Measurements from ENCODE around the gene CHCHD10. TPM values are rescaled to one million over a fixed set of nuclear protein-coding genes. Genes with fewer than 3 reads are reported as not detected.

The CHCHD10 gene
- total RNA-seq, 2 experiments from 2014 or later: 62.4 to 63.2 TPM

GRCh38 chr22:23774114-23774921 is 6.5 kb upstream of the CHCHD10 start:
- H3K36me3 Mint-ChIP-seq (ENCODE audit: low read depth): no peaks in the 10 kb centered on the region
- no peak overlapping the region for H3K4me3 Mint-ChIP-seq
- H3K9me3 Mint-ChIP-seq: no peaks in the 10 kb centered on the region
- DNase-seq: no peak
- no peak overlapping the region for H3K27ac Mint-ChIP-seq
- POLR2A ChIA-PET: interaction anchor here (1.0 to 2.5 kb wide), 4 partner anchors 8 to 83 kb away, joined by 3 to 17 read pairs (median 4); partner anchors contain the start of genes DERL3, SLC2A11 and SMARCB1
- peaks cover 16% of the 10 kb centered on the region for H3K27me3 Mint-ChIP-seq
- CTCF ChIA-PET: no interaction called here
- H3K4me1 Mint-ChIP-seq: peaks cover 20% of the 10 kb centered on the region

GRCh38 chr22:23773483-23774113 is 5.8 kb upstream of the CHCHD10 start:
- no peak for DNase-seq
- peaks cover 20% of the 10 kb centered on the region for H3K4me1 Mint-ChIP-seq
- H3K27ac Mint-ChIP-seq: no peak overlapping the region
- no peak overlapping the region for H3K4me3 Mint-ChIP-seq
- H3K27me3 Mint-ChIP-seq: peaks cover 16% of the 10 kb centered on the region
- H3K36me3 Mint-ChIP-seq (ENCODE audit: low read depth): no peaks in the 10 kb centered on the region
- CTCF ChIA-PET: no interaction called here
- H3K9me3 Mint-ChIP-seq: no peaks in the 10 kb centered on the region
- POLR2A ChIA-PET: no interaction called here

GRCh38 chr22:23772649-23773473 is 5.1 kb upstream of the CHCHD10 start, which contains the start of gene MMP11:
Gene MMP11 (plus strand): TSS chr22:23772849. CDS start chr22:23772871, 22 bp downstream.
- CTCF ChIA-PET: interaction anchor here (3.1 kb wide), 1 partner anchor 78 kb away, joined by 25 read pairs; no protein-coding TSS in a partner anchor
- Mint-ChIP-seq H3K4me3 (peak within 1 kb of the TSS; percentile 44), H3K27ac (no peak within 1 kb of the TSS), H3K27me3 (peaks cover 16% of the 10 kb centered on the region), H3K36me3 (ENCODE audit: low read depth) (no peaks in the 10 kb centered on the region), H3K4me1 (peaks cover 22% of the 10 kb centered on the region), H3K9me3 (no peaks in the 10 kb centered on the region)
- POLR2A ChIA-PET: no interaction called here
- peak; percentile 54 for DNase-seq

DNA sequence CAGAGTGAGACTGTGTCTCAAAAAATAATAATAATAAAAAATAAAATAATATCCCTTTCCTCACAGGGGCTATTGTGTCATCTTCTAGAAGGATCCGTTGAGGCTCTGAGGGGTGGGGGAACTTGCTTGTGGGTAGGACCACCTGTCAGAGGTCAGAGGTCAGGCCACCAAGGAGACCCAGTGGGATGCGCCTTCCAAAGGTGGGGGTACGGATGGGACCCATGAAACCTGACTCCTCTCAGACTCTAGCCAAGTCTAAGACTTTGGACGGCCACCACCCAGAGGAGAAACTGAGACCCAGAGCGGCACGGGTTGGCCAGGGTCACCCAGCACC is 4.5 kb upstream of the CHCHD10 start:
- no peaks in the 10 kb centered on the region for H3K36me3 Mint-ChIP-seq (ENCODE audit: low read depth)
- no peaks in the 10 kb centered on the region for H3K9me3 Mint-ChIP-seq
- H3K4me1 Mint-ChIP-seq: peaks cover 22% of the 10 kb centered on the region
- ChIA-PET POLR2A (no interaction called here), CTCF (interaction anchor here (3.1 kb wide), 1 partner anchor 78 kb away, joined by 25 read pairs; no protein-coding TSS in a partner anchor)
- no peak for DNase-seq
- peak overlapping the region; percentile 44 for H3K4me3 Mint-ChIP-seq
- peaks cover 16% of the 10 kb centered on the region for H3K27me3 Mint-ChIP-seq
- H3K27ac Mint-ChIP-seq: no peak overlapping the region

GRCh38 chr22:23769321-23769965 is 1.7 kb upstream of the CHCHD10 start:
- H3K9me3 Mint-ChIP-seq: no peaks in the 10 kb centered on the region
- peaks cover 43% of the 10 kb centered on the region for H3K4me1 Mint-ChIP-seq
- POLR2A ChIA-PET: interaction anchor here (1.1 to 1.5 kb wide), 2 partner anchors 17 to 88 kb away, joined by 3 to 5 read pairs; partner anchors contain the start of genes SLC2A11 and SMARCB1
- H3K4me3 Mint-ChIP-seq: peak overlapping the region; percentile 24
- H3K36me3 Mint-ChIP-seq (ENCODE audit: low read depth): peaks cover 4% of the 10 kb centered on the region
- CTCF ChIA-PET: interaction anchor here (0.9 to 3.3 kb wide), 3 partner anchors 20 to 80 kb away, joined by 3 to 13 read pairs (median 4); no protein-coding TSS in a partner anchor
- H3K27ac Mint-ChIP-seq: no peak overlapping the region
- H3K27me3 Mint-ChIP-seq: peaks cover 14% of the 10 kb centered on the region
- no peak for DNase-seq

- peaks cover 55% of the 10 kb centered on the region for H3K4me1 Mint-ChIP-seq
These were observed 484 bp downstream of the CHCHD10 start for GRCh38 chr22:23767303-23767672.

GRCh38 chr22:23764899-23765881 is 2.6 kb downstream of the CHCHD10 start:
- H3K9me3 Mint-ChIP-seq: no peaks in the 10 kb centered on the region
- H3K4me3 Mint-ChIP-seq: peak overlapping the region; percentile 6
- peak overlapping the region; percentile 14 for H3K27ac Mint-ChIP-seq
- ChIA-PET POLR2A (interaction anchor here (1.1 to 2.7 kb wide), 2 partner anchors 10 to 80 kb away, joined by 4 to 11 read pairs; no protein-coding TSS in a partner anchor), CTCF (interaction anchor here (0.7 to 1.1 kb wide), 2 partner anchors 73 to 85 kb away, joined by 3 to 5 read pairs; no protein-coding TSS in a partner anchor)
- peaks cover 45% of the 10 kb centered on the region for H3K4me1 Mint-ChIP-seq
- H3K36me3 Mint-ChIP-seq (ENCODE audit: low read depth): peaks cover 4% of the 10 kb centered on the region
- peaks cover 1% of the 10 kb centered on the region for H3K27me3 Mint-ChIP-seq
- no peak for DNase-seq

More at GRCh38 chr22:23767303-23767672, 484 bp downstream of the CHCHD10 start:
- ChIA-PET POLR2A (interaction anchor here (0.6 to 2.8 kb wide), 14 partner anchors 9 to 143 kb away, joined by 3 to 18 read pairs (median 4); partner anchors contain the start of genes MIF, SLC2A11 and ZNF70), CTCF (interaction anchor here (0.8 to 3.3 kb wide), 3 partner anchors 49 to 84 kb away, joined by 3 to 13 read pairs (median 6); no protein-coding TSS in a partner anchor)
- no peak for DNase-seq
- Mint-ChIP-seq H3K36me3 (ENCODE audit: low read depth) (peaks cover 4% of the 10 kb centered on the region), H3K9me3 (no peaks in the 10 kb centered on the region), H3K27me3 (no peaks in the 10 kb centered on the region), H3K27ac (peak overlapping the region; percentile 54), H3K4me3 (peak overlapping the region; percentile 75)

- no peak for DNase-seq
- H3K27ac Mint-ChIP-seq: no peak overlapping the region
- ChIA-PET CTCF (no interaction called here), POLR2A (interaction anchor here (0.9 kb wide), 1 partner anchor 13 kb away, joined by 3 read pairs; the partner anchor contains the start of gene ZNF70)
- peaks cover 1% of the 10 kb centered on the region for H3K27me3 Mint-ChIP-seq
- H3K9me3 Mint-ChIP-seq: no peaks in the 10 kb centered on the region
- peaks cover 44% of the 10 kb centered on the region for H3K4me1 Mint-ChIP-seq
- peak overlapping the region; percentile 36 for H3K4me3 Mint-ChIP-seq
- H3K36me3 Mint-ChIP-seq (ENCODE audit: low read depth): peaks cover 4% of the 10 kb centered on the region
These were observed 3.8 kb downstream of the CHCHD10 start for GRCh38 chr22:23763954-23764353.

DNA sequence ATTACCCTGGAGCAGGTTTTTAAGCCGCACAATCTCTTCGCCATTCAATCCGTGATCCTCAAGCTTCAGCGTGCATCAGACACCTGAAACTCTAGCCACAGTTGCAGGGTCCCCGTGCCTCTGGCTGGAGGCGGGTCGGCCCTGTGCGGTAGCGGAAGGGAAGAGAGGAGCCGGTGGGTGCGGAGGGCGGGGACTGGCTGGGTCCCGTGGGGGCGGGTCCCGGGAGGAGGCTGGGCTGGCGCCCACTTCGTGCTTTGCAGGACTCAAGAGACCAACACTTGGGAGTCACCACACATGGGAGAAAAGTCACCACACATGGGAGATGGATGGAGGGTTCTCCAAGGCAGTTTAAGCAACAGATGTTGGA is 4.2 kb downstream of the CHCHD10 start:
- POLR2A ChIA-PET: interaction anchor here (0.9 kb wide), 1 partner anchor 12 kb away, joined by 3 read pairs; the partner anchor contains the start of gene ZNF70
- DNase-seq: peak; percentile 43
- H3K27ac Mint-ChIP-seq: peak overlapping the region; percentile 21
- CTCF ChIA-PET: no interaction called here
- H3K4me3 Mint-ChIP-seq: peak overlapping the region; percentile 36
- no peaks in the 10 kb centered on the region for H3K9me3 Mint-ChIP-seq
- peaks cover 1% of the 10 kb centered on the region for H3K27me3 Mint-ChIP-seq
- H3K4me1 Mint-ChIP-seq: peaks cover 44% of the 10 kb centered on the region
- peaks cover 4% of the 10 kb centered on the region for H3K36me3 Mint-ChIP-seq (ENCODE audit: low read depth)

- Mint-ChIP-seq H3K36me3 (ENCODE audit: low read depth) (peaks cover 4% of the 10 kb centered on the region), H3K27ac (peak within 1 kb of the TSS; percentile 21), H3K4me1 (peaks cover 43% of the 10 kb centered on the region), H3K9me3 (no peaks in the 10 kb centered on the region), H3K4me3 (peak within 1 kb of the TSS; percentile 36), H3K27me3 (peaks cover 1% of the 10 kb centered on the region)
- CTCF ChIA-PET: no interaction called here
- DNase-seq: no peak
- POLR2A ChIA-PET: interaction anchor here (0.9 kb wide), 1 partner anchor 12 kb away, joined by 3 read pairs; the partner anchor contains the start of gene ZNF70
These were observed 4.8 kb downstream of the CHCHD10 start, which contains the start of gene C22orf15 for GRCh38 chr22:23762842-23763578. Gene C22orf15 (plus strand): TSS chr22:23762990. CDS start chr22:23763307, 317 bp downstream.

DNA sequence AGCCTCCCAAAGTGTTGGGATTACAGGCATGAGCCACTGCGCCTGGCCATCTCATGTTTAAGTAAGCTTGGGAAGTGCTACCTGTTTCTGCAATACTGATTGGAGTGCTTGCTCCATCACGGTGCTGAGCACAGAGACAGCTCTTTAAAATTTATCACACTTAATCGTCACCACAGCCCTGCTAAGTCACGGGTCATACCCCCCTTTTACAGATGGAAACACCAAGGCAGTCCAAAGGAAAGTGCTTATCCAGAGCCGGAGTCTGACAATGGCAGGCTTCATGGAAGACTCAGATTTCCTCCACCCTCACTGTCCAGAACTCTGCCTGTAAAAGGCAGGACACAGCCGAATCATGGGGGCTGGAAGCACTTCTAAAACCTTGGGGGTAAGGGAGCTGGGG is 7.7 kb downstream of the CHCHD10 start:
- H3K4me1 Mint-ChIP-seq: peaks cover 27% of the 10 kb centered on the region
- POLR2A ChIA-PET: no interaction called here
- H3K27ac Mint-ChIP-seq: no peak overlapping the region
- no peak overlapping the region for H3K4me3 Mint-ChIP-seq
- H3K9me3 Mint-ChIP-seq: no peaks in the 10 kb centered on the region
- DNase-seq: no peak
- CTCF ChIA-PET: no interaction called here
- peaks cover 4% of the 10 kb centered on the region for H3K36me3 Mint-ChIP-seq (ENCODE audit: low read depth)
- H3K27me3 Mint-ChIP-seq: peaks cover 3% of the 10 kb centered on the region

All from activated CD4-positive, alpha-beta memory T cell treated with anti-CD3 and anti-CD28 coated beads, Interleukin-2, amount 10 ng/mL, durations not matched to agents 7 days and 5 days (primary cell).